D341Med (cell line): ENCODE measurements around the gene MTX2.

Experiments
- DNase-seq: peaks from one replicate; pipeline ENCODE4 v3.0.0; 2012; ENCODE audit warnings: low spot score

MTX2 gene

GRCh38 chr2:176378323-176378722 is 109.1 kb downstream of the MTX2 start:
- no peak for DNase-seq

- DNase-seq, result no peak
Measured at GRCh38 chr2:176380341-176380740, 111.1 kb downstream of the MTX2 start.

GRCh38 chr2:176383100-176383499 is 113.9 kb downstream of the MTX2 start:
- DNase-seq, result no peak

DNA sequence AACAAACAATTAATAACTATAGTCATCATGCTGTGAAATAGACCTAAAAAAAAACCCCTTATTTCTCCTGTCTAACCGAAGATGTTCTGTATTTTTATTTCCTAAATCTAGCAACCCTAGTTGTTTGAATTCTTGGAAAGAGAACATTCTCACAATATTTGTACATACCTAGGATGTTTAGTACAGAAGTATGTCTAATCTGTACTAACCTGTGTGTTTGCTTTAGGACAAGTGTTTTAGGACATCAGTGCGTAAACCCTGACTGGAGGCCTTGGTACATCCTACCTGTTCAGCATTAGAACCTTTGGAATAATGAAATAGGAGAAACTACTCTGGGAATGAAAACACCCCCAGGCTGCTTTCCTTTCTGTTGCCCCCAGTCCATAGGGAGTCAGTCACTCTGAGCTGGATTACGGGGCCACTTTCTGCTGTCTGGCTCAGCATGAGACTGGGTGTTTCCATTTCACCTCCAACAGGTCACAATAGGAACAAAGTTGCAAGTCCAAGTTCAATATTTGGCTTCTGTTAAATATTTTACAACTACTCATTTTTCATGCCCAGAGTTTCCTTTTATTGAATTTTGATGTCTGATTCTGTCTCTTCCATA is 114.7 kb downstream of the MTX2 start:
- DNase-seq, result no peak

DNA sequence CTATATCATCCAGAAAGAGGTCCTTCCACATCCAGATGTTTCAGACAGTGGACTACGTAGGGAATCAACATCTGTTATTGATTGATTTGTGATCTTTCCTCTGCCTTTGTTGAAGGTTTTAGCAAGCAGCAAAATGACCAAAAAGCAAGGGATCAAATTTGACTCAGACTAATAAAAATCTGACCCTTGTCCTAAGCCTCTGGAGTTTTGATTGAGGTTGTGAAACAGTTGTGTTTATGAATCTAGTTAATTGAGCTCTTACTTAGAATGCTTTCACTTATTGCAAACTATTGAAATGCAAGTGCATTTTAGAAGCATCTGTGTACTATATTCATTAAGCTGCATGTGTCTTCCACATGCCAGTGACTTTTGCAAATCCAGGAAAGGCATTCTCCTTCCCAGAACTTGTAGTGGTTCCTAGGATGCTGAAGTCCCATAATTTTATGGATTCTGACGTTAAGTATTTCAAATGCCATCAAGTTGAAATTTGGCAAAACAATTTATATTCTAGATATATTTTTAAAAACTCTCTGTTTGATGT is 116.0 kb downstream of the MTX2 start:
- no peak for DNase-seq

GRCh38 chr2:176385838-176386237 is 116.6 kb downstream of the MTX2 start:
- DNase-seq, result no peak
